HG03135 (cell line): ENCODE data around the gene IPO4.

Experiments
- ATAC-seq: cut with Tn5 transposase; IDR thresholded peaks from one replicate; pipeline ENCODE4 v1.9.1; 2021; ENCODE audit warnings: mild to moderate bottlenecking, moderate library complexity; ENCODE audit not compliant: unreplicated experiment

Gene IPO4

GRCh38 chr14:24135834-24136683, 52.6 kb downstream of the IPO4 start, which contains the start of gene PSME1:
PSME1 (plus strand) TSS chr14:24136194; CDS start chr14:24136263, 69 bp downstream.
- ATAC-seq, result peak; percentile 87

GRCh38 chr14:24135584-24135833, 53.1 kb downstream of the IPO4 start:
- ATAC-seq, result no peak

- no peak for ATAC-seq
Observed at GRCh38 chr14:24133735-24134134, 54.9 kb downstream of the IPO4 start.

- ATAC-seq, result no peak
Observed at GRCh38 chr14:24132976-24133375, 55.6 kb downstream of the IPO4 start.

- no peak for ATAC-seq
Observed at GRCh38 chr14:24132061-24132685, 56.4 kb downstream of the IPO4 start.

GRCh38 chr14:24131549-24131966, 57.1 kb downstream of the IPO4 start:
- ATAC-seq, result no peak

GRCh38 chr14:24130717-24131548, 57.7 kb downstream of the IPO4 start:
- ATAC-seq, result no peak

- no peak for ATAC-seq
Observed at GRCh38 chr14:24130380-24130716, 58.3 kb downstream of the IPO4 start, which contains the start of gene FITM1. FITM1 (plus strand) TSS chr14:24130659; CDS start chr14:24131564, 905 bp downstream.
